Measurements from ENCODE around the gene GPER1.

Gene GPER1

DNA sequence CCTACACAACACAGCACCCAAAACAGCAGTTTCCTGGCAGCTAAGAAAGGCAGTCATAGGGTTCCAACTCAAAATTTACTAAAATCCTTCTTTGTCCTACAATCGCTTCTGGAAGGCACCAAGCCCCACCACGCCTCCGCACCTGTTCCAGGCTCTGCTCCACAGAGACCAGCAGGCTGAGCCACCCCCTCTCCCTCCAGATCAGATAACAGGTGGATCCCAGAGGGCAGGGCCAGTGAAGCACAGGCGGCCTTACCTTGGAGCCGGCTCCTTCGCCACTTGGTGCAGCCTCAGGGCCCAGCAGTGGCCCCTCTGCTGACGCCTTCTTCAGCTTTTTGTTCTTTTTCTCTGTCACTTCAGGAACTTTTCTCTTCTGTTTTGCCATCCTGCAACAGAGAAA, 39.1 kb downstream of the GPER1 start:
- H3K27me3 Mint-ChIP-seq (ENCODE audit: low read depth) = no peaks in the 10 kb centered on the region
- TF ChIP-seq CTCF (IDR thresholded peaks at IDR 0.05; ENCODE audit: unreplicated experiment in 3 of 3) = no peak
- peaks cover 29% of the 10 kb centered on the region for H3K36me3 Mint-ChIP-seq (ENCODE audit: low read depth)
- H3K9me3 Mint-ChIP-seq = peaks cover 4% of the 10 kb centered on the region
- no peak overlapping the region for H3K4me3 Mint-ChIP-seq
- H3K4me1 Mint-ChIP-seq = peaks cover 29% of the 10 kb centered on the region
- H3K27ac Mint-ChIP-seq = no peak overlapping the region

- no peak for TF ChIP-seq CTCF (IDR thresholded peaks at IDR 0.05; ENCODE audit: unreplicated experiment in 3 of 3)
- H3K27ac Mint-ChIP-seq = no peak overlapping the region
- no peak overlapping the region for H3K4me3 Mint-ChIP-seq
- H3K36me3 Mint-ChIP-seq (ENCODE audit: low read depth) = peaks cover 41% of the 10 kb centered on the region
- peaks cover 10% of the 10 kb centered on the region for H3K9me3 Mint-ChIP-seq
- no peaks in the 10 kb centered on the region for H3K27me3 Mint-ChIP-seq (ENCODE audit: low read depth)
- peaks cover 11% of the 10 kb centered on the region for H3K4me1 Mint-ChIP-seq
Measured at GRCh38 chr7:1129431-1129830, 41.5 kb downstream of the GPER1 start.

- TF ChIP-seq CTCF (IDR thresholded peaks at IDR 0.05; ENCODE audit: unreplicated experiment in 3 of 3) = no peak
- Mint-ChIP-seq H3K4me1 (peaks cover 9% of the 10 kb centered on the region), H3K27me3 (ENCODE audit: low read depth) (no peaks in the 10 kb centered on the region), H3K4me3 (no peak overlapping the region), H3K36me3 (ENCODE audit: low read depth) (peaks cover 47% of the 10 kb centered on the region), H3K9me3 (peaks cover 14% of the 10 kb centered on the region), H3K27ac (no peak overlapping the region)
Measured at GRCh38 chr7:1130021-1130990, 42.4 kb downstream of the GPER1 start.

DNA sequence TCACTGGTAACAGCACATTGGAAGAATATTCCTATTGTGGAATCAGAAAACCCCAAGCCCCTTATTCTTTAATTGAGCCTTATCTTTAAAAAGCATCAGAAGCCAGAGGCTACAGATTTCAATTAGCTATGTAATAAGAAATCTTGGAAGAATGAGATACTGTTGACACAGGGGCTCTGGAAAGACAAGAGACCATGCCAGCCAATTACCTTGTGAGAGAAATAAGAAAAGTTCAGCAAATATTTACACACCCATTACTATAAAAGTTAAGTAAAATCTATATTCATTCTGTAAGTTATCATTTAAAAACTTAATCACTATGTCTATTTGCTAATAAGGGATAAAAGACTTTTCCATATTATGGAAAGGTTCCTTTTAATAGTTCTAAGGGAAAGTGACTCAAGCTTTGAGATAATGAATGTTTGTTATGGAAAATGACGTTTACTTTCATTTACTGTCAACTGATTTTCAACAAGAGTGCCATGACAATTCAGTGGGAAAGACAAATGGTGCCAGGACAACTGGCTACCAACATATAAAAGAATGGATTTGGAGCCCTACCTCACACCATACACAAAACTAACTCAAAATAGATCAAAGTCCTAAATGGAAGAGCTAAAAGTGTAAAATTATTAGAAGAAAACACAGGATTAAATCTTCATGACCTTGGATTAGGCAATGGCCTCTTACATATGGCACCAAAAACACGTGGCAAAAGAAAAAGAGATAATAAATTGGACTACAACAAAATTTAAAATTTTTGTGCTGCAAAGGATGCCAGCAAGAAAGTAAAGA, 43.8 kb downstream of the GPER1 start:
- Mint-ChIP-seq H3K4me1 (peaks cover 8% of the 10 kb centered on the region), H3K27me3 (ENCODE audit: low read depth) (no peaks in the 10 kb centered on the region), H3K27ac (no peak overlapping the region), H3K4me3 (no peak overlapping the region), H3K36me3 (ENCODE audit: low read depth) (peaks cover 41% of the 10 kb centered on the region), H3K9me3 (peaks cover 14% of the 10 kb centered on the region)
- TF ChIP-seq CTCF (IDR thresholded peaks at IDR 0.05; ENCODE audit: unreplicated experiment in 3 of 3) = no peak

DNA sequence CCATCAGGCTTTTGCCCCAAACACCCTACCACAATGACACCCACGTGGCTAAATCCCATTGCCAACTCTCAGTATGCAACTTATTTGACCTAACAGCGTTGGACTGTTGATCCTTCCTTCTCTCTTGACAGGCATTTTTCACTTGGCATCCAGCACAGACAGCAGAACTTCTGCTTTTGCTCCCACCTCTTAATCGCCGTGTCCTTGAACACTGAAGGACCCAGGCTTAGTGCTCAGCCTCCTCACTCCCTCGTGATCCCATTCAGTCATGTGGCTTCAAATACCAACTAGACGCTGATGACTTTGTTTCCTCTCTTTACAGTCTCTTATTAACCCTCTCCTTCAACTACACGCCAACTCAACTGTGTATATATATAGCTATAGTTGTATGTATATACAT, 47.0 kb downstream of the GPER1 start:
- peaks cover 31% of the 10 kb centered on the region for H3K36me3 Mint-ChIP-seq (ENCODE audit: low read depth)
- peaks cover 14% of the 10 kb centered on the region for H3K9me3 Mint-ChIP-seq
- H3K4me3 Mint-ChIP-seq = no peak overlapping the region
- H3K4me1 Mint-ChIP-seq = peaks cover 10% of the 10 kb centered on the region
- H3K27ac Mint-ChIP-seq = no peak overlapping the region
- H3K27me3 Mint-ChIP-seq (ENCODE audit: low read depth) = no peaks in the 10 kb centered on the region
- TF ChIP-seq CTCF (IDR thresholded peaks at IDR 0.05; ENCODE audit: unreplicated experiment in 3 of 3) = no peak

Data from nephron (organoid).